NCI-H2227 treated with DMSO at 0.1 percent for 48 hours (cell line): ENCODE results near the gene FERMT3.

ENCODE experiments used
- DNase-seq: peaks from one replicate; lab custom pipeline; 2025; lab: John Stamatoyannopoulos, UW

FERMT3 gene

GRCh38 chr11:64186492-64187165 lies 19.9 kb upstream of the FERMT3 start:
- DNase-seq = no peak

DNA sequence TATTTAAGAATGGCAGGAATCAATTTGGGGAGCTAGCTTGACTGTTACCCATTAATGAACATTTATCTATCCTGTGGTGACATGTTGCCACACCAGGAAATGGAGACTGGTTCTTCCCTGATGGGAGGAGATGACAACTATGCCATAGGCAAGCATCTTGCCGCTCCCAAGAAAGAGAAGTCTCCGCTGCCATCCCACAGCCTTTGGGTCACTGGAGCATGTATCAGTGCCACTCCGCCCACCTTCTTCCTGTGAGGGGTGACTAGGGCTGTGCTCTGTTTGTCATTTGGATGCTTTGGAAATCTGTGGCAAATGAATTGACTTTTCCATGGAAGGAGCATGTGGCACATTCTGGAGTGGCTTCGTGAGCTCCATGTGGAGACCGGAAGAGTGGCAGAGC lies 14.1 kb upstream of the FERMT3 start:
- no peak for DNase-seq

DNA sequence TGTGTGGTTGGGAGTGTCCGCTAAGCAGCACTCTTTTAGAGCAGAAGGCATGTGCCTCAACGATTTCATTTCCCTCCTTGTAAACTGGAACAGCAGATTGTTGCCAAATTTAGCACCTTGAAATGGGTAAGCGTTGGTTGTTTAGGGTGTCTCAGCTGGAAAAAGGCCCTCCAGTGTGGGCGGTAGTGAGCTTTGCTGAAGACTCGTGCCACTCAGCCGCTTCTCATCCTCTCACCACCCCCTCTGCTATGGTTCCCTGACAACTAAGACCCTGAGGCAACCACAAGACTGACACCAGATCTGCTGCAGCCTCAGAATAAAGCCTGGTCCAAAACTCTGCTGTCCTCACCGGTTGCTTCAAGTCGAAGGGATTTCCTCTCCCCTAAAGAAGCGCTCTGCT lies 9.9 kb upstream of the FERMT3 start:
- DNase-seq = no peak

DNA sequence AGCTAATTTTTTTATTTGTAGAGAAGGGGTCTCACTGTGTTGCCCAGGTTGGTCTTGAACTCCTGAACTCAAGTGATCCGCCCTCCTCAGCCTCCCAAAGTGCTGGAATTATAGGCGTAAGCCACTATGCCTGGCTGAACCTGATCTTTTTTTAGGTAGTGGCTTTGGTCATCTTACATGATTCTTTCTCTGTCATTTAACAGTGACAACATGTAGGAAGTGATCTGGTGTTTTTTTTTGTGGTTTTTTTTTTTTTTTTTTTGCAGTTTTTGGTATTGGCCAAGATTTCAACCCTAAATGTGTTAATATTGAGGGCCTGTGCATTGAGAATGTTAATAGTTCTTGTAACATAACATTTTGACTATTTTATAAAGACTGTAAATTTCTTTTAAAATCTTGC lies 8.0 kb upstream of the FERMT3 start:
- no peak for DNase-seq

GRCh38 chr11:64201543-64201942 lies 5.0 kb upstream of the FERMT3 start:
- DNase-seq = no peak

- no peak for DNase-seq
These were observed 3.5 kb upstream of the FERMT3 start for GRCh38 chr11:64202992-64203391.

DNA sequence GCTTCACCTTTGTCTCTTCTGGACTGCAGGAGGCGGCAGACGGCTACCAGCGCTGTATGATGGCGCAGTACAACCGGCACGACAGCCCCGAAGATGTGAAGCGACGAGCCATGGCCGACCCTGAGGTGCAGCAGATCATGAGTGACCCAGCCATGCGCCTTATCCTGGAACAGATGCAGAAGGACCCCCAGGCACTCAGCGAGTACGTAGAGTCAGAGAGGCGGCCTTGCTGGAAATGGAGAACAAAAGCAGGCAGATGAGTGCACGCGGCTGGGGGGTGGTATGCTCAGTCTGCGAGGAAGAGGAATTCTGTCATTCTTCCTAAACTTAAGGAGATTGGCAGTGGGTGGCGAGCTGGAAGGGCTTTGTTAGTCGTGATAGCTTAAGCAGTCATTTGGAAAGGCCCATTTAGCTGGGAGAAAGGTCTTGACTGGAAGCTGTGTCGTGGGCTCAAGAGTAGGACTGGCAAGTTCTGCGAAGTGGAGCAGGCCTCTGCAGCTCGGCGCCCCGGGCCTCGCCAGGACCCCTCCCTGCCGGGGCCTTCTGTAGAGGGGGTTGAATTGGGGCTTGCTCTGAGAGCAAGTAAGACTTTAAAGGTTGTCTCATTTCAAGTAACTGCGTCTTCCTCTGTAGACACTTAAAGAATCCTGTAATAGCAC lies 3.0 kb upstream of the FERMT3 start:
- DNase-seq = no peak

GRCh38 chr11:64204080-64204440 lies 2.5 kb upstream of the FERMT3 start:
- DNase-seq = no peak

- DNase-seq = peak; percentile 78
These were observed 2.0 kb upstream of the FERMT3 start for GRCh38 chr11:64204464-64204989.

DNA sequence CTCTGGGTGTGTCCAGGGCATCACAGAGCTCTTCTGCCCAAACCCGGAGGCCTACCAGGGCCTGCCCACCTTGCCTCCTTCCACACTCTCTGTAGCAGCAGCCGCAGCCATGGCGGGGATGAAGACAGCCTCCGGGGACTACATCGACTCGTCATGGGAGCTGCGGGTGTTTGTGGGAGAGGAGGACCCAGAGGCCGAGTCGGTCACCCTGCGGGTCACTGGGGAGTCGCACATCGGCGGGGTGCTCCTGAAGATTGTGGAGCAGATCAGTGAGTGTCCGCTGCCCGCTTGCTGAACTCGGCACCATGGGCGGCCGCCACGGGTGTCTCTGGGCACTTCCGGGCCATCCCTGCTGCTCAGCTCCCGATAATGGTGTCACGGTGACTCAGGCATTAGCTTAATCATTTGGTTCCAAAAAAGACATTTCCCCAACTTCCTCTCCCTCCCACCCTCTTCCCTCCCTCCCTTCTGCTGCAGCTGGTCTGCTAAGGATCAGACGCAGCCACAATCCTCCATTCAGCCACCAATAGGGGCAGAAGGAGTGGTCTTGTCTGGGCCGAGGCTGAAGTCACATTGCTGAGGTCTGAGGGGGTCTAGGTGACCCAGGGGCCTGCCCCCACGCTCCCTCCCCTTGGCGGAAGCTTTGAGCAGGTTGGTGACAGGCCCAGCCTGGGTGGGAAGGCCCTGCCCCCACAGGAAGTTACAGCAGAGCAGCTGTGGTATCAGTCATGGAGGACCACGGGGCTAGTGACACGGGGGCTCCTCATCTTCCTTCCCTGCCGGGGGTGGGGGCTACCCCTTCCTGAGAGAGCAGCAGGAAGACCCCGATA lies 950 bp downstream of the FERMT3 start:
- DNase-seq = no peak

- no peak for DNase-seq
These were observed 1.7 kb downstream of the FERMT3 start for GRCh38 chr11:64208086-64208795.

DNA sequence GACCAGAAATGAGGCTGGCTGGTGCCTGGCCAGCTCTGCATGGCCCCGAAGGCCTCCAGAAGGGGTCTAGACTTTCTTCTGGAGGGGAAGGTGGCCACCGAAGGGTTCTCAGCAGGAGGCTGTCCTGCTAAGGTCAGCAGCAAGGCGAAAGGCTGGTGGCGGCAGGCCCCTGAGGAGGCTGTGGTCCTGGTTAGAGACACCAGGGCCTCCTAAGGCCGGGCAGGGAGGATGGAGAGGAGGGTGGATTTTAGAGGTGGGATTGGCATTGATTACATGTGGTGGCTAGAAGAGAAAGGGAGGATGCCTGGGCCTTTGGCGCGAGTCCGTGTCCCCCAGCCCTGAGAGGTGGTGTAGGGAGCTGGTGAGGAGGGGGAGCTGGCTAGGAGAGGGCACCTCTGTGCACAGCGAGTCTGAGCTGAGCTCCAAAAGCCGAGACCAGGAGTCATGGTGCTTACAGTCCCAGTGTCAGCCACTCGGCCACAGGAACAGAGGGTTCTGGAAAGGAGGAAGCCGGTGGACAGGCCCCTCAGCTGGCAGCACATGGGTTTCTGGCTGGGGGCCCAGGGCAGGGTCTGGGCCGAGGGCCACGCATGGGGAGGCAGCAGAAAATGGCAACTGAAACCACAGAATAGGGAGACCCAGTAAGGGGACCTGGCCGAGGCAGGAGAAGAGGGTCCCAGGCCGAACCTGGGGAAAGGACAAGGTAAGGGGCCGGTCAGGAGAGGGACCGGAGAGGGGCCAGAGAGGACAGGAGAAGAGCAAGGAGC lies 2.5 kb downstream of the FERMT3 start:
- no peak for DNase-seq

DNA sequence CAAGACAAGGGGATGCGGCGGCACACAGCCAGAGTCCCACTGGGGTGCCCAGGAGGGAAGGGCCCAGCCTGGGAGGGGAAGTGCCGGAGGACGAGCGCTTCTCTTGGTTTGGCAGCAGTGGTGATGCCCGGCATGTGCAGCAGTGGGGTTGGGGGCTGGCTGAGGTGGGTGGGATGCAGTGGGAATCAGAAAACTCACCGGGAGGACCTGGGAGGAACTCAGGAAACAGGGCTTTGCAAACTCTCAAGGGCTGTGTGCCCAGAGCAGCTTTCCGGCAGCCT lies 3.0 kb downstream of the FERMT3 start:
- DNase-seq = no peak

GRCh38 chr11:64210301-64211020 lies 3.9 kb downstream of the FERMT3 start:
- DNase-seq = no peak

- no peak for DNase-seq
These were observed 4.8 kb downstream of the FERMT3 start for GRCh38 chr11:64211181-64211872.

DNA sequence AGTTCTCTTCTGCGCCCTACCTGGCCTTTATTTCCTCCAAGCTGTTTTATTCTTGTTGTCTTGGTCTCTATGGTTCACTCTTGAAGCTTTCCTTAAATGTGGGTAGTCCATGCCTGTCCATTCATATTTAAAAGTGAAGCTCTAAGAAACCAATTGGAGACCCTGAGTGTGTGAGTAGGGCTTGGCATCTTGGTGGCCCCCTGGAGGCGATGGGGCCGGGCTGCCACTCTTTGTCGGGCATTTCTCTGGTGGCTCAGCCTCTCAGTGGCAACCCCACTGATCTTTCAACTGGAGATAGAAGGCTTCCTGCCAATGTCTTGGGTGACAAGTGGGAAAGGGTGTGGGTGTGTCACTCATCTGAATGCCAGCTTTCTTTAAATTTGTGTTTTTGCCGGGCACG lies 10.4 kb downstream of the FERMT3 start:
- no peak for DNase-seq

DNA sequence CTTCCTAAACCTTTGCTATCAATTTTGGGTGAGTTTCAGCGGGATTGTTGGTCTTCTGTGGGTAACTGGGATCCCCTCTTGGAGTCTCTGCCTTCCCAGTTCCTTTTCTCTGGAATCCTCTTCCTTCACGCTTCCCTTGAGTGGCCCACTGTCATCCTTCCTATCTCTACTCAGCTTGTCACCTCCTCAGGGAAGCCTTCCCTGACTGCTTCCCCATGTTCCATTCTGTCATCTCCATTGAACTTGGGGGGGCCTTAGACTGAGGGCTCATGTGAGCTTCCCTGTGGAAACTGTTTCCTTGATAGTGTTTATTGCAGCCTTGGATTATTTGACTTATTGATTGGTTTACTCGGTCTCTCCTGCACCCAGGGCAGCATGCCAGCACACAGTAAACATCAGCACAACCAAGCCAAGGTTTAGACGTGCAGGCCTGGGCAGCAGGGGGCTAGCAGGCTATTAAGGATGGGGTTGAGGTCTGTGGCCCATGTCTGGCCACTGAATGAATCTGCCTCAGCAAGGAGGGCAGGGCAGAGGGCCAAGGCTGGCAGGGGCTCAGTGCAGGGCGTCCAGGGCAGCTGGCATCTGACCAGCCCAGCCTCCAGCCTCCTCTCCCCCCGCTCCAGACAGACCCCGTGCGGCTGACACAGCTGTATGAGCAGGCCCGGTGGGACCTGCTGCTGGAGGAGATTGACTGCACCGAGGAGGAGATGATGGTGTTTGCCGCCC lies 12.3 kb downstream of the FERMT3 start:
- DNase-seq = no peak

GRCh38 chr11:64219354-64219684 lies 12.8 kb downstream of the FERMT3 start:
- DNase-seq = no peak

GRCh38 chr11:64219755-64220154 lies 13.2 kb downstream of the FERMT3 start:
- no peak for DNase-seq

GRCh38 chr11:64220271-64220670 lies 13.8 kb downstream of the FERMT3 start:
- no peak for DNase-seq
